Osteoblast (primary cell): ENCODE measurements around the gene C1orf167. TPM values are rescaled to one million over a fixed set of nuclear protein-coding genes. Genes with fewer than 3 reads are reported as not detected.

ENCODE experiments used
- DNase-seq: peaks from one replicate; pipeline ENCODE4 v3.0.0; 2011; ENCODE audit warnings: low spot score, mixed read lengths; ENCODE audit not compliant: insufficient read length; ENCODE audit errors: missing footprints
- H2AFZ ChIP-seq: 2 replicates; pipeline ENCODE4 v1.6.0; 2011; ENCODE audit warnings: mild to moderate bottlenecking, low read length
- H3K27ac ChIP-seq: 2 replicates; pipeline ENCODE4 v1.5.1; 2011; ENCODE audit warnings: mild to moderate bottlenecking, low read depth, low read length, moderate library complexity
- H3K27me3 ChIP-seq: 2 replicates; pipeline ENCODE4 v1.6.0; 2012; ENCODE audit warnings: mild to moderate bottlenecking, control low read depth, inconsistent platforms, low read length, moderate library complexity; ENCODE audit not compliant: insufficient read depth
- H3K36me3 ChIP-seq: 2 replicates; pipeline ENCODE4 v1.5.1; 2011; ENCODE audit warnings: mild to moderate bottlenecking, low read length, control low read depth, moderate library complexity; ENCODE audit not compliant: insufficient read depth
- H3K4me1 ChIP-seq: 2 replicates; pipeline ENCODE4 v1.5.1; 2011; ENCODE audit warnings: mild to moderate bottlenecking, low read length, control low read depth, moderate library complexity; ENCODE audit not compliant: insufficient read depth
- H3K4me2 ChIP-seq: 2 replicates; pipeline ENCODE4 v1.6.0; 2011; ENCODE audit warnings: mild to moderate bottlenecking, low read length; ENCODE audit not compliant: insufficient read depth
- H3K4me3 ChIP-seq: fragments of 200-600 bp; sonication (generic); 3 replicates; pipeline ENCODE4 v1.5.1; 2012; ENCODE audit warnings: mild to moderate bottlenecking, low read length, inconsistent platforms; ENCODE audit not compliant: insufficient read depth
- H3K79me2 ChIP-seq: 2 replicates; pipeline ENCODE4 v1.6.0; 2012; ENCODE audit warnings: mild to moderate bottlenecking, low read length, control low read depth, inconsistent platforms; ENCODE audit not compliant: insufficient read depth
- H3K9me3 ChIP-seq: 2 replicates; pipeline ENCODE4 v1.5.1; 2011; ENCODE audit warnings: low read depth, low read length, control low read depth
- H4K20me1 ChIP-seq: 2 replicates; pipeline ENCODE4 v1.6.0; 2012; ENCODE audit warnings: mild to moderate bottlenecking, low read length, control low read depth; ENCODE audit not compliant: insufficient read depth
- total RNA-seq: library from RNA; depleted of rRNA; stranded (reverse); fragments of >200 nt; gene quantifications from 2 replicates; pipeline ENCODE4 v1.2.3, GENCODE V29; 2012
- TF ChIP-seq, protein P1 (sequence below): IDR thresholded peaks from 2 replicates; pipeline ENCODE4 v1.5.1; 2011; ENCODE audit warnings: mild to moderate bottlenecking, low read depth, low read length, moderate library complexity; ENCODE audit errors: extremely low read depth

Gene C1orf167
- total RNA-seq, 1 donor = not detected

DNA sequence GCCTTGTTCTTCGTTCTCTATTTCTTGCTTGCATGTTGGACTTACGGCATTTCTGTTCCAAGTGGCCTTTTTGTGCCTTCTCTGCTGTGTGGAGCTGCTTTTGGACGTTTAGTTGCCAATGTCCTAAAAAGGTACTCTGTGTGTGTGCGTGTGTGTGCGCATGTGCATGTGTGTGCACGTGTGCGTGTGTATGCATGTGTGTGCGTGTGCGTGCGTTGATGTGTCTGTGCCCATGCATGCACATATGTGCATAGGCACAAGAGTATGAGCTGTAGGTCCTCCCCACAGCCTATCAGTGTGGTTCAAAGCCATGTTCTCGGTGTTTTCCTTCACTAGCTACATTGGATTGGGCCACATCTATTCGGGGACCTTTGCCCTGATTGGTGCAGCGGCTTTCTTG is 71.9 kb downstream of the C1orf167 start:
- H3K27ac ChIP-seq = no peak overlapping the region
- H3K4me2 ChIP-seq = no peak overlapping the region
- H4K20me1 ChIP-seq = peaks cover 8% of the 10 kb centered on the region
- TF ChIP-seq, protein P1, sequence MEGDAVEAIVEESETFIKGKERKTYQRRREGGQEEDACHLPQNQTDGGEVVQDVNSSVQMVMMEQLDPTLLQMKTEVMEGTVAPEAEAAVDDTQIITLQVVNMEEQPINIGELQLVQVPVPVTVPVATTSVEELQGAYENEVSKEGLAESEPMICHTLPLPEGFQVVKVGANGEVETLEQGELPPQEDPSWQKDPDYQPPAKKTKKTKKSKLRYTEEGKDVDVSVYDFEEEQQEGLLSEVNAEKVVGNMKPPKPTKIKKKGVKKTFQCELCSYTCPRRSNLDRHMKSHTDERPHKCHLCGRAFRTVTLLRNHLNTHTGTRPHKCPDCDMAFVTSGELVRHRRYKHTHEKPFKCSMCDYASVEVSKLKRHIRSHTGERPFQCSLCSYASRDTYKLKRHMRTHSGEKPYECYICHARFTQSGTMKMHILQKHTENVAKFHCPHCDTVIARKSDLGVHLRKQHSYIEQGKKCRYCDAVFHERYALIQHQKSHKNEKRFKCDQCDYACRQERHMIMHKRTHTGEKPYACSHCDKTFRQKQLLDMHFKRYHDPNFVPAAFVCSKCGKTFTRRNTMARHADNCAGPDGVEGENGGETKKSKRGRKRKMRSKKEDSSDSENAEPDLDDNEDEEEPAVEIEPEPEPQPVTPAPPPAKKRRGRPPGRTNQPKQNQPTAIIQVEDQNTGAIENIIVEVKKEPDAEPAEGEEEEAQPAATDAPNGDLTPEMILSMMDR = no peak
- no peaks in the 10 kb centered on the region for H3K9me3 ChIP-seq
- no peaks in the 10 kb centered on the region for H3K79me2 ChIP-seq
- no peak for DNase-seq
- H3K27me3 ChIP-seq = no peaks in the 10 kb centered on the region
- H2AFZ ChIP-seq = no peak overlapping the region
- H3K36me3 ChIP-seq = peaks cover 80% of the 10 kb centered on the region
- no peaks in the 10 kb centered on the region for H3K4me1 ChIP-seq
- H3K4me3 ChIP-seq = no peak overlapping the region

DNA sequence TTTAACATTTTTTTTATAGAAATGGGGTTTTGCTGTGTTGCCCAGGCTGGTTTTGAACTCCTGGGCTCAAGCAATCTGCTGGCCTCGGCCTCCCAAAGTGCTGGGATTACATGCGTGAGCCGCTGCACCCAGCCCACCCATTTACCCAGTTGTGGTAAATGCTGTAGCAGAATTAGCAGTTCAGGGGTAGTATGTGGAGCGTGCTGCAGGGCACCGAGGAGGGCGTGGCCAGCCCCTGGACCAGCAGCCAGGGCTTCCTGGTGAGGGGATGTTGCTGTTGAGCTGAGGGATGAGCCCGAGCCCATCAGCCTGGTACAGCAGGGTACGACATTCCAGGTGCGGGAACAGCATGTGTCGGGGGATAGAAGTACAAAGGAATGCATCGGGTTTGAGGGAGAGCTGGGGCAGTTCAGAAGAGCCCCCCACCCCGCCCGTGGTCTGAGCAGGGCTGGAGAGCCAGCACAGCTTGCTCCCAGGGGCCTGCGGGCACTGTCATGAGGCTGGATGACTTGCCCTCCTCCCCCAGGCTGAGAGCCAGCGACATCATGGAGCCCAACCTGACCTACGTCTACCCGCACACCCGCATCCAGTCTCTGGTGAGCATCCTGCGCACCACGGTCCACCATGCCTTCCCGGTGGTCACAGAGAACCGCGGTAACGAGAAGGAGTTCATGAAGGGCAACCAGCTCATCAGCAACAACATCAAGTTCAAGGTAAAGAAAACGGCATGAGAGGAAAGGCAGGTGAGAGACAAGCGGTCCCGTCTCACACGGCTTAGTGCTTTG is 73.6 kb downstream of the C1orf167 start:
- peaks cover 83% of the 10 kb centered on the region for H3K36me3 ChIP-seq
- H3K9me3 ChIP-seq = no peaks in the 10 kb centered on the region
- no peak overlapping the region for H3K4me3 ChIP-seq
- H3K4me1 ChIP-seq = no peaks in the 10 kb centered on the region
- H3K79me2 ChIP-seq = no peaks in the 10 kb centered on the region
- no peak overlapping the region for H3K27ac ChIP-seq
- no peaks in the 10 kb centered on the region for H3K27me3 ChIP-seq
- H4K20me1 ChIP-seq = peaks cover 8% of the 10 kb centered on the region
- no peak overlapping the region for H3K4me2 ChIP-seq
- DNase-seq = no peak
- no peak overlapping the region for H2AFZ ChIP-seq
- TF ChIP-seq, protein P1 = no peak

DNA sequence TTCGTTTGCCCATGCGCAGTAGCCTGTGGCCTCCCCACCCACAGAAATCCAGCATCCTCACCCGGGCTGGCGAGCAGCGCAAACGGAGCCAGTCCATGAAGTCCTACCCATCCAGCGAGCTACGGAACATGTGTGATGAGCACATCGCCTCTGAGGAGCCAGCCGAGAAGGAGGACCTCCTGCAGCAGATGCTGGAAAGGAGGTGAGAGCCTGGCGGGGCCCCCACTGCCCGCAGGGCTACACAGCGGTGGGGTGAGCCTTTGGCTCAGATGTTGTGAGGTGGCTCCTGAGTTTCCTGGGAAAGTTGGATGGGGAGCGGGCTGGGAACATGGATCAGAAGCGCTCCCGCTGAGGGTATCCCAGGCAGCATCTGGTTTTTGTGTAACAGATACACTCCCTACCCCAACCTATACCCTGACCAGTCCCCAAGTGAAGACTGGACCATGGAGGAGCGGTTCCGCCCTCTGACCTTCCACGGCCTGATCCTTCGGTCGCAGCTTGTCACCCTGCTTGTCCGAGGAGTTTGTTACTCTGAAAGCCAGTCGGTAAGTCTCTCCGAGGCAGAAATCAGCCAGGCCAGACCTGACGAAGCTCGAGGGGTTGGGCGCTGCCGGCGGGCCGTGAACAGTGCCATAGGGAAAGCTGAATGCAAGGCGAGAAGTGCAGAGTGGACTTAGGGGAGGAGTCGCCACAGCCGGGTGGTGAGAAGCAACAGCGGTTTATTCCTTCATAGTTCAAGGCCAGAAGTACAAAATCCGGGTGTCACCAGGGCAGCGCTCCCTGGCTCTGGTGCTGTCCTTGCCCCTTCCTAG is 75.2 kb downstream of the C1orf167 start:
- H3K4me3 ChIP-seq = no peak overlapping the region
- peak; percentile 76 for DNase-seq
- peaks cover 94% of the 10 kb centered on the region for H3K36me3 ChIP-seq

More for the DNA sequence above, 75.2 kb downstream of the C1orf167 start:
- H3K27ac ChIP-seq = no peak overlapping the region
- no peaks in the 10 kb centered on the region for H3K79me2 ChIP-seq
- H3K4me1 ChIP-seq = no peaks in the 10 kb centered on the region
- H4K20me1 ChIP-seq = peaks cover 8% of the 10 kb centered on the region
- TF ChIP-seq, protein P1 = no peak
- H3K27me3 ChIP-seq = no peaks in the 10 kb centered on the region
- no peaks in the 10 kb centered on the region for H3K9me3 ChIP-seq
- no peak overlapping the region for H3K4me2 ChIP-seq
- H2AFZ ChIP-seq = no peak overlapping the region
